ENCODE measurements around the gene RANBP17.
"Not testable (repeated sequence)": the region's sequence is repeated elsewhere in the genome, so short reads cannot be mapped to it uniquely, and the experiment has no call there.

The RANBP17 gene

GRCh38 chr5:170861917-170862766 is at the start of gene RANBP17:
Gene RANBP17, plus strand, starts transcription at chr5:170862018.
- in situ Hi-C loops (cut with HindIII; ENCODE audit: low sequenced_read_pairs) = no loop called here

DNA sequence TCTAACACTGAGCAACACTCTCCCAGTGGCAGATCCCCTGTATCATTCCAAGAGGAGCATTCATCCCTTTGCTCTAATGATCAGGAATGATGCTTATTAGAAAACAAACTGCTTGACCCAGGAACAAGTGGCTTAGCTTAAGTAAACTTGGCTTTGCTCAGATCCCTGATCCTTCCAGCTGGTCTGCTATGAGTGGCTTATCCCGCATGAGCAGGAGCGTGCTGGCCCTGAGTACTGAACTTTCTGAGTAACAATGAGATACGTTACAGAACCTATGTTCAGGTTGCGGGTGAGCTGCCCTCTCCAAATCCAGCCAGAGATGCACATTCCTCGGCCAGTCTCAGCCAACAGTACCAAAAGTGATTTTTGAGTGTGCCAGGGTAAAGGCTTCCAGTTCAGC is 48.6 kb upstream of the RANBP17 start:
- in situ Hi-C loops (cut with HindIII; ENCODE audit: low sequenced_read_pairs) = no loop called here

DNA sequence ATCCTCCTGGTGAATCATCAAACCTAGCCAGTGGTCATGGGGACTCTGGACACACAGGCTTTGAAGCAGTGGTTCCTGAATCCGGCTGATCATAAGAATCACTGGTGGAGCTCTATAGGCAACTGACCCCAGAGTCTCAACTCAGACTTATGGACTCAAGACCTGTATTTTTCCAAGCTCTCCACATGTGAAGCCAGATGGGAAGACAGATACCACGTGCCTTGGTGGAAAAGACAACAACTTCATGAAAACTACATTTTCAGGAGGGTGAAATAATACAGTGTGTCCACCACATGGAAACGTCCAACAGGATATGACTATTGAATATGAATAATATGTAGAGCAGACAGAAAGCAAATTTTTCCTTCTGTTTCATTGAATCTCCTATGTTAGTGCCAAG is 44.6 kb upstream of the RANBP17 start:
- in situ Hi-C loops (cut with HindIII; ENCODE audit: low sequenced_read_pairs) = no loop called here

DNA sequence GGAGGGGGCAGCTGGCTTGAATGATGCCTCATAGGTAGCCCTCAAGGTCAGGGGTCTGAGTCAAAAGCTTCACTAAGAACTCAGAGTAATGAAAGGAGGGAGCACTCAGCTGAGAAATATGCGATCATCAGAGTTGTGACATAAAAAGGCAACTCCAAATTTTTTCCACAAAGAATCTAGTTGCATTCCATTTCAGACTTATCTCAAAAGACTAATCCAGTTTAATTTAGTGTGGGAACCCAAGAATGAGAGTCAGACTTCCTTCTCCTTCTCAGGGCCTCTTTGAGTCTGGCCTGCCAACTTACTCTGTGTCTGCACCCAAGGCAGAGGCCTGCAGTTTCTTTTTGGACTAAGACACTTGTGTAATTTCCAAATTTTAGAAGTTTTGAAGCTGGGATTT is 43.6 kb upstream of the RANBP17 start:
- in situ Hi-C loops (cut with HindIII; ENCODE audit: low sequenced_read_pairs) = no loop called here

DNA sequence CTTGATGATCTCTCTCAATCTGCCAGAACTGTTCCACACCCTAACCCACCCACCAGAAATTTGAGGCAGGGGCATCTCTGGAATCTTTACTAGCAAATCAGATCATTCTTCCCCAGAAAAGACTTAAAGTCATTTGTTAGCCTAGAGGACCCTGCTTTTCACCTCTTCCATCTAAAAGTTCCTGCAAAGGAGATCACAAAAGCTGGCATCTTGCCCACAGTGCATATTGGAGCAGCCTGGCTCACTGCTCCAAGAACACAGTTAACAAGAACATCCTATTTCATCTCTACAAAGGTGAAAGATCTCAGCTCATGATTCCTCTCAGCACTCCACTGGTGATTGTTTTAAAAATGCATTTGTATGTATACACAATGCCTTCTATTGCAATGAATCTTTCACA is 42.0 kb upstream of the RANBP17 start:
- in situ Hi-C loops (cut with HindIII; ENCODE audit: low sequenced_read_pairs) = no loop called here

DNA sequence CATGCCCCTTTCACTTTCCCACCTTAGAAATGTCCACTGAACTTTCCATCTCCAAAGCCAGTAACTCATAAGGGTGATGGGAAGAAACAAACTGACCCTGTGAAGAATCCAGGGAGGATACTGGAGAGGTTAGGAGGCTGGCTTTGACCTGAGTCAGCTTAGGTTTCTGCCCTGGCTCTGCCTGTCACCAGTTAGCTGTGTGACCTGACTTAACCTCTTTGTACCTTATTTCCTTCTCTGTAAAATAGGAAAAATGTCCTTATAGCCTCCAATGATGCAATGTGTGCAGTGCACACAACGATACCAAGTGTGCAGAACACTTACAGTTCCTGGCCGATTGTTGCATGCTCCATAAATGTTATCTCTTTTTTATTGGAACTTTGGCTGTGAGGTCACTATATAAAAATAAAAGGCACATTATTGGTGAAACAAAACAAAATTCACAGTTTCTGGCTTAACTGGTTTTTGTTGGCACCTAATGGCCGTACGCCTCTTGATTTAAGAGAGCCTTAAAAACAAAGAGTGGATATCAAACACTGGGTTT is 40.5 kb upstream of the RANBP17 start:
- in situ Hi-C loops (cut with HindIII; ENCODE audit: low sequenced_read_pairs) = no loop called here

DNA sequence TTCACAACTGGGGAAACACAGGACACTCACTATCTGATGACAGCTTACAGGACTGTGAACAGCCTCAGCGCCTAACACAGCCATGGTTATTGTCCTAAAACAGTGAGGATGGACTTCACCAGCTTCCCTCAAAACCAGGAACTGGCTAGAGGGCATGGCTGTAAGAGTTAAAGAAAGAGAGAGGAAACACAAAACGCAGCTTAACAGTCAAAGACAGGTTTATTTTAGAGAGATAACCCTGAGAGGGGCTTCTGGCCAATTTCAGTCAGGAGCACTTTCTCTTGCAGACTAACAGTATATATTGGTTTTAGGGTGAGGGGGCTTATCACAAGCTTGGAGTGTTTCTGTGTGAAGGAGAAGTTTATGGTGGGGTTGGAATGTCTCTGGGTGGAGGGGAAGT is 35.7 kb upstream of the RANBP17 start:
- in situ Hi-C loops (cut with HindIII; ENCODE audit: low sequenced_read_pairs) = loop anchor here (5.0 kb wide), 1 partner anchor 39 kb away; no protein-coding TSS in a partner anchor

DNA sequence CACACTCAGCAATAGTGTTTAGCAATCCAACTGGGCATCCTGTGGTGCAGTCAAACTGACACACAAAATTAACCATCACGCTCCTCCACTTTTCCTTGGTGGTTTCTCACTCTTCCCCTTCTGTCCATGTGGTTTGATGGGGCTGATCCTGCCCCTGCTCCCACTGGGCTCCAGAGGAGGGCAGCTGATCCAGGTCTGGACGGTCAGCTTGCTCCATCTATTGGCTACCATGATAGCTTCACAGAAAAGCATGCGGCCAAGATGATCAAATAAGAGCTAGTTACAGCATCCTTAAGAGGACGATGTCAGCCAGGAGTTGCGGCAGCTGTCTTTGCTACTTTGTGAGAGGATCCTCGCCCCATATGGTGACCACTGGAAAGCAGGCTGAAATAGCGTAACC is 29.6 kb upstream of the RANBP17 start:
- in situ Hi-C loops (cut with HindIII; ENCODE audit: low sequenced_read_pairs) = no loop called here

DNA sequence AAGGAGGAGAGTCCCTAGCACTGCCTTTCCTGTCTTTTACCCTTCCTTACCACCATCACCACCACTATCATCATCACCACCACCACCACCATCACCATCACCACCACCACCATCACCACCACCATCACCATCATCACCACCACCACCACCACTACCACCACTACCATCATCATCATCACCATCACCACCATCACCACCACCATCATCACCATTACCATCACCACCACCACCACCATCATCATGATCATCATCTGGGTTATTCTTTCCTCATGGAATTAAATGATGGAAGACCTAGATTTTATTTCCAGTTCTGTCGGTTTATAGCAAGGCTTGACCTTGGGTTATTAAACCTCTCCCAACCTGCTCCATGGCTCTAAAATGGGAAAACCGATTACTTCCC is 27.8 kb upstream of the RANBP17 start:
- in situ Hi-C loops (cut with HindIII; ENCODE audit: low sequenced_read_pairs) = not testable (repeated sequence)

DNA sequence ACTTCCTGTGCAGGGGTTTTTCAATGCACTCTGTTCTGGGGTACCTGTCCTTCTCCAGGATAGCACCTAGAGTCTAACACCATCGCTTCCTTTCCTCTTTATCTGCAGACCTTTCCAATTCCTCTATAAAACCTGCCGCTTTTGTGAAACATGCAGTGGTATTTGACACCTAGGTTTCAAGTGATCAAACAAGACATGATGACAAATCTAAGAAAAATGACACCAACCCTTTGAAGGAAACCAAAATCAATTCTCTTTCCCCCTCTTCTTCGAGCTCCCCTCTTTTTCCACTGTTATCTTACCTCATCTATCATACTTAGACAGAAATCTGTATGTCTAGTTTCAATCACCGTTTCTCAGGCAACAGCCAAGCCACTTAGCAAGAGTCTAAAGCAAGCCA is 25.6 kb upstream of the RANBP17 start:
- in situ Hi-C loops (cut with HindIII; ENCODE audit: low sequenced_read_pairs) = no loop called here

GRCh38 chr5:170843870-170844269 is 17.9 kb upstream of the RANBP17 start:
- in situ Hi-C loops (cut with HindIII; ENCODE audit: low sequenced_read_pairs) = no loop called here

DNA sequence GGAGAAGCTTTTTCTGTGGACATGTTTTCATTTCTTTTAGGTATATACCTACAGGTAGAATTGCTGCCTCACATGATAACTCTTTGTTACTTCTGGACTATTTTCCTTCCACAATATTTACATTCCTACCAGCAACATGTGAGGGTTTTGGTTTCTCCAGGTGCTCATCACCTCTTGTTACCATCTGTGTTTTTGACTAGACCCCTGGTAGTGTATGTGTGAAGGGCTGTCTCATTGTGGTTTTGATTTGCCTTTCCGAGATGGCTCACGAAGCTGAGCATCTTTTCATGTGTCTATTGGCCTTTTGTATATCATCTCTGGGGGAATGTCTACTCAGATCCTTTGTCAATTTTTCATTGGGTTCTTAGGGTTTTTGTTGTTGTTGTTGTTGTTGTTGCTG is 17.2 kb upstream of the RANBP17 start:
- in situ Hi-C loops (cut with HindIII; ENCODE audit: low sequenced_read_pairs) = no loop called here

DNA sequence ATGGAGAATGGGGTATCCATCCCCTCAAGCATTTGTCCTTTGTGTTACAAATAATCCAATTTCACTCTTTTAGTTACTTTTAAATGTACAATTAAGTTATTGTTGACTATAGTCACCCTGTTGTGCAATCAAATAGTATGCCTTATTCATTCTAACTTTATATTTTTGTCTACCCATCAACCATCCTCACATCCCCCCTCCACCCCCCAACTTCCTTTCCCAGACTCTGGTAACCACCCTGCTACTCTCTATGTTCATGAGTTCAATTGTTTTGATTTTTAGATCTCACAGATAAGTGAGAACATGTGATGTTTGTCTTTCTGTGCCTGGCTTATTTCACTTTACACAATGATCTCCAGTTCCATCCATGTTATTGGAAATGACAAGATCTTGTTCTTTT is 15.4 kb upstream of the RANBP17 start:
- in situ Hi-C loops (cut with HindIII; ENCODE audit: low sequenced_read_pairs) = no loop called here

GRCh38 chr5:170846846-170847245 is 15.0 kb upstream of the RANBP17 start:
- in situ Hi-C loops (cut with HindIII; ENCODE audit: low sequenced_read_pairs) = no loop called here

- in situ Hi-C loops (cut with HindIII; ENCODE audit: low sequenced_read_pairs) = no loop called here
Measured at GRCh38 chr5:170848033-170848432, 13.8 kb upstream of the RANBP17 start.

DNA sequence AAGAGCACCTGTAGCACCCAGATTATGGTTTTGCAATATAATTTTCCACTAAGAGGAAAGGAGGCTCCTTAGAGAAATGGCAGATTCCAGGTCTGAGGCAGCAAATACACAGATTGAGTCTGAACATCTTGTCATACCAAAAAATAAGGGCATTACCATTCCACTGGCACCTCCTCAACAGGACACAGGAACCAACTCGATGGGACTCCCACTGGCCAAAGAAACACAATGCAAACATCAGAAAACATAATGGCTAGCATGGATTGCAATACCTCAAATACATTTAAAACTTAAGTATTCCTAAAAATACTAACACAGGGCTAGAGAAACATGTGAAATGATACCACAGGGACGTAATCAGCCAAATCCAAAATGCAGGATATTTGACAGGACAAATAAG is 12.4 kb upstream of the RANBP17 start:
- in situ Hi-C loops (cut with HindIII; ENCODE audit: low sequenced_read_pairs) = no loop called here

- in situ Hi-C loops (cut with HindIII; ENCODE audit: low sequenced_read_pairs) = loop anchor here (5.0 kb wide), 1 partner anchor 93 kb away; no protein-coding TSS in a partner anchor
Measured at GRCh38 chr5:170854566-170854965, 7.3 kb upstream of the RANBP17 start.

DNA sequence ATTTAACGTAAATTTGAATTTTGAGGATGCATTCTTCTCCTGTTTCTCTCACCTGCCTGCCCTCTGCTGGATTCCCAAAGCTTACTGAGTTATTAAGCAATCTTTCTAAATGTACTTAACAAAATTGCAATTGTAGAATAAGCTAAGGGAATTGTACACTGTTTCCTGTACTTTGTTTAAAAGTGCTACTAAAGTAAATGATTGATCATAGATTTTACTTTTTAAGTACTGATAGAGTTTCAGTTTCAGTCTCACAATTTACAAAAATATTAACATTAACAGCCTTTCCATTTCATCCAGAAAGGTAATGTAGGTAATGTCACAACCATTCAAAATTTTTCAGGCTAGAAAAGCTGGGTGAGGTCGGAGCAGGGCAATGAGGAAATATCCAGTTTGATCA is 4.8 kb upstream of the RANBP17 start:
- in situ Hi-C loops (cut with HindIII; ENCODE audit: low sequenced_read_pairs) = no loop called here

- in situ Hi-C loops (cut with HindIII; ENCODE audit: low sequenced_read_pairs) = no loop called here
Measured at GRCh38 chr5:170860415-170860814, 1.4 kb upstream of the RANBP17 start.

DNA sequence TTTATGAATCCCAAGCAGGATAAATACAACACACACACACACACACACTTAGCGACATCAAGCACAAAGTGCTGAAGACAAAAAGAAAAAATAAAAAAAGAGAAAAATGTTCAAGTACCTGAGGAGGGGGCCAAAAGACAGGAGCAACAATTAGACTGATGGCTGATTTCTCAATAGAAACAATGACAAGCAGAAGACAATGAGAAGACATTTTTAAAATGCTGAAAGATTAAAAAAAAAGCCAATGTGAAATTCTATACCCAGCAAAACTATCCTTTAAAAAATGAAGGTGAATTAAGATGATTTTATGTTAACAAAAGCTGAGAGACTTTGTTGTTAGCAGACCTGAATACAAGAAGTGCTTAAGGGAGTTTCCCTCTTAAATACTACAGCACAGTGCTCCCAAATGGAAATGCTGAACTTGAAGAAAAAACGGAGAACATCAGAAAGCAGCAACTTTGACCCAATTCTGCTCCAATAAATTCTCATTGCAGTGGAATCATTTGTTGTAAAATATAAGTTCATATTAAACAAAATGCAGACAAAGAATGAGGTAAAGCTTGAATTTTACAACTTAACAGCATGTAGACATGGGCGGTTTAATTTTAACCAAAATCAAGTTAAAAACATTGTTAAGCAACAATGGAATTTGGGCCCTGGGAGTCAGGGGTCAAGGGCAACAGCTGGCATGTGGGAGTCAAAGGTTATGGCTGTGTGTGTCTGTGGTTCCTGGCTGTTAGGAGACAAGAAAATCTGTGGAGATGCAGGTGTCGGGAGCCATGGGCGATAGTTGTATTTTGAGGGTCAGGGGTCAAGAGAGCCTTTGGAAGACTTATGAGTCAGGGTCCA is 776 bp upstream of the RANBP17 start:
- in situ Hi-C loops (cut with HindIII; ENCODE audit: low sequenced_read_pairs) = no loop called here

DNA sequence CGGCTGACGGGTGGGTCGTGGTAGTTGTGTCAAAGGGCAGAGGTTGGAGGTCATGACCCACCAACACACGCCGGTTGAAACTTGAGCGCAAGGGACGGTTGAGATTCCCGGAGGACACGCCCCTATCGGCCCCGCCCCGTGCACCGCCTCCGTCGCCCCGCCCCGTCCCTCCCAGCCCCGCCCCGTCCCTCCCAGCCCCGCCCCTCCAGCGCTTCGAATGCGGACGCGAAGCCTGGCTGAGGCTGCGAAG is 226 bp upstream of the RANBP17 start:
- in situ Hi-C loops (cut with HindIII; ENCODE audit: low sequenced_read_pairs) = no loop called here

DNA sequence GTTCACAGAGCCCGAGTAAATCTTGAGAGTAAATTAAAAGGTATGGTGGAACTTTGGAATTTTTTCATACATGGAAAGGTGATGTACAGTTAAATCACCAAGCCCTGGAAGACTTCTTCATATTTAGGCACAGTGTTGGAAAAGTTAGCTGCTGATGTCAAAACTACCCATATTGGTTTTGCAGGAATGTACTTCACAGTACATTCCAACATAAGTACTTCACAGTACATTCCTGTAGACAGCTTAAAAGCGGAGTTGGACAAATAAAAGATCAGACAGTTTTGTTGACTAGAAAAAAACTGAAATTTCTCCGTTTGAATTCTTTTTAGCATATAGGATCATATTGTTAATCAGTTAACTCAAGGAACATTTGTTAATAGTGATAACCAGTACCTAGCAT is 1.8 kb downstream of the RANBP17 start:
- in situ Hi-C loops (cut with HindIII; ENCODE audit: low sequenced_read_pairs) = no loop called here
